Upper lobe of left lung (tissue), 4 donors: ENCODE results near the gene FAM184B.

Experiments
- POLR2A ChIP-seq, 4 donors: fragments of 450-650 bp; IDR thresholded peaks; one replicate each; pipeline ENCODE4 v1.5.1; 2016 to 2017; ENCODE audit warnings: antibody characterized with exemption in 4 of 4, mild to moderate bottlenecking in 2 of 4
- POLR2AphosphoS5 ChIP-seq, 2 donors: sonication (generic); formaldehyde crosslinking; IDR thresholded peaks; one replicate each; pipeline ENCODE4 v1.5.1; 2017; ENCODE audit warnings: antibody characterized with exemption in 2 of 2
- TF ChIP-seq, protein P1 (sequence below), 6 experiments: fragments of 450-650 bp in 4 of 6; fragments of 200-600 bp in 2 of 6; sonication (generic) in 2 of 6; IDR thresholded peaks; one replicate each; pipeline ENCODE4 v1.5.1; 2016 to 2019; ENCODE audit warnings: antibody characterized with exemption in 6 of 6

DNA sequence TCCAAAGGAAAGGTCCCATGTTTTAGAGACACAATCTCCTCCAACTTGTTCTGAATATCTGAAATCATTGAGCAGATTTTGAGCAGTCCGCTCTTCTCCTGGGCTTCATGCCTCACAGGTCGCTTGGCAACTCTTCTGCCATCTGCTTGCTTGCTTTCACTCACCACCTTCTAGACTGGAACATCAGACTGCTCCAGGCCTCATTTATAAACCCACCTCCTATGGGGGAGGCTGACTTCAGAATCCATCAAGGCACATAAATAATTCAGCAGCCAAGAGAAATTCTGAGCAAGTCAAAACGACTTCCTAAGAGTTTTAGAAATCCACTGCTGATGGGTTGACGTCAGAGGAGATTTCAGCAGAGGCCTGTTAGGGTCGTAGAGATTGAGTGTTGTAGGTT lies 64.1 kb downstream of the FAM184B start:
- TF ChIP-seq, protein P1, sequence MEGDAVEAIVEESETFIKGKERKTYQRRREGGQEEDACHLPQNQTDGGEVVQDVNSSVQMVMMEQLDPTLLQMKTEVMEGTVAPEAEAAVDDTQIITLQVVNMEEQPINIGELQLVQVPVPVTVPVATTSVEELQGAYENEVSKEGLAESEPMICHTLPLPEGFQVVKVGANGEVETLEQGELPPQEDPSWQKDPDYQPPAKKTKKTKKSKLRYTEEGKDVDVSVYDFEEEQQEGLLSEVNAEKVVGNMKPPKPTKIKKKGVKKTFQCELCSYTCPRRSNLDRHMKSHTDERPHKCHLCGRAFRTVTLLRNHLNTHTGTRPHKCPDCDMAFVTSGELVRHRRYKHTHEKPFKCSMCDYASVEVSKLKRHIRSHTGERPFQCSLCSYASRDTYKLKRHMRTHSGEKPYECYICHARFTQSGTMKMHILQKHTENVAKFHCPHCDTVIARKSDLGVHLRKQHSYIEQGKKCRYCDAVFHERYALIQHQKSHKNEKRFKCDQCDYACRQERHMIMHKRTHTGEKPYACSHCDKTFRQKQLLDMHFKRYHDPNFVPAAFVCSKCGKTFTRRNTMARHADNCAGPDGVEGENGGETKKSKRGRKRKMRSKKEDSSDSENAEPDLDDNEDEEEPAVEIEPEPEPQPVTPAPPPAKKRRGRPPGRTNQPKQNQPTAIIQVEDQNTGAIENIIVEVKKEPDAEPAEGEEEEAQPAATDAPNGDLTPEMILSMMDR (IDR thresholded peaks at IDR 0.05), result no peak
- TF ChIP-seq POLR2AphosphoS5 (IDR thresholded peaks at IDR 0.05) (no peak), POLR2A (IDR thresholded peaks at IDR 0.05) (no peak)
